K562 (cell line): ENCODE measurements around the gene SLC13A4. TPM values are rescaled to one million over a fixed set of nuclear protein-coding genes. Genes with fewer than 3 reads are reported as not detected.

Experiments
- ATAC-seq: fragments of 200-7000 bp; cut with Tn5 transposase; 3 replicates; pipeline ENCODE4 v1.9.1; 2020; ENCODE audit warnings: moderate library complexity
- BruUV-seq: library from RNA; stranded (reverse); fragments of 400-500 nt; replicated peaks from 2 replicates; lab custom pipeline; 2021; lab: Mats Ljungman, UMichigan
- CTCF ChIA-PET: fragments of 300-600 bp; formaldehyde crosslinking; extraction: SDS; loops from one replicate; lab custom pipeline; 2021; ENCODE audit warnings: low intra/inter-chr PET ratio; lab: Yijun Ruan, JAX
- POLR2A ChIA-PET: fragments of 300-600, 350-650 bp; sonication (Branson Sonifier 250); formaldehyde crosslinking; extraction: SDS; loops from one replicate; lab custom pipeline; 2021; ENCODE audit warnings: antibody characterized with exemption, inconsistent platforms; lab: Yijun Ruan, JAX
- DNase-seq, 4 experiments: peaks; one replicate each; pipeline versions ENCODE4 v3.0.0 to v3.0.0-alpha.2; 2011 to 2018; ENCODE audit warnings: low spot score in 3 of 4, mixed read lengths in 3 of 4; ENCODE audit errors: extremely low read depth in 1 of 4
- FAIRE-seq: peaks from 2 replicates; lab custom pipeline; 2011; peaks lifted over from hg19 to GRCh38; lab: Jason Lieb, UNC
- H2AFZ ChIP-seq: 2 replicates; pipeline ENCODE4 v1.6.0; 2011; ENCODE audit warnings: low read depth, low read length, control low read depth, inconsistent platforms
- H3K27ac ChIP-seq: fragments of 200-600 bp; 3 replicates; pipeline ENCODE4 v1.8.0; 2011; ENCODE audit warnings: low read depth, mild to moderate bottlenecking, control low read depth, inconsistent platforms, low read length, moderate library complexity, mixed read lengths; ENCODE audit errors: extremely low read depth
- H3K27me3 ChIP-seq, 2 experiments: fragments of 300-600 bp in 1 of 2; 2 replicates in 1 of 2; 3 replicates in 1 of 2; pipeline versions ENCODE4 v1.6.0 to v1.8.0; 2011; ENCODE audit warnings: inconsistent platforms in 2 of 2, low read length in 2 of 2, mild to moderate bottlenecking in 1 of 2, mixed read lengths in 1 of 2, moderate library complexity in 1 of 2; ENCODE audit not compliant: control insufficient read depth in 2 of 2, insufficient read depth in 2 of 2
- H3K36me3 ChIP-seq: fragments of 300-600 bp; 3 replicates; pipeline ENCODE4 v1.8.0; 2011; ENCODE audit warnings: mild to moderate bottlenecking, low read length, inconsistent platforms; ENCODE audit not compliant: control insufficient read depth, insufficient read depth
- H3K4me1 ChIP-seq, 2 experiments: fragments of 200-600 bp in 1 of 2; replicated peaks in 1 of 2; 2 replicates in 1 of 2; 3 replicates in 1 of 2; pipeline versions ENCODE4 v1.5.1 to v1.8.0; 2011; ENCODE audit warnings: inconsistent platforms in 2 of 2, low read length in 2 of 2, mild to moderate bottlenecking in 1 of 2, mixed read lengths in 1 of 2, moderate library complexity in 1 of 2; ENCODE audit not compliant: control insufficient read depth in 2 of 2, insufficient read depth in 2 of 2
- H3K4me2 ChIP-seq: 2 replicates; pipeline ENCODE4 v1.6.1; 2011; ENCODE audit warnings: low read length, control low read depth, inconsistent platforms, mixed read lengths; ENCODE audit not compliant: insufficient read depth
- H3K4me3 ChIP-seq: fragments of 200-600 bp; sonication (generic), shearing (Covaris generic); 2 replicates; pipeline ENCODE4 v1.5.1; 2016; ENCODE audit warnings: control low read depth, inconsistent platforms
- H3K79me2 ChIP-seq: fragments of 200-600 bp; 3 replicates; pipeline ENCODE4 v1.8.0; 2011; ENCODE audit warnings: low read length, inconsistent platforms; ENCODE audit not compliant: control insufficient read depth, insufficient read depth
- H3K9ac ChIP-seq, 2 experiments: 2 replicates each; pipeline versions ENCODE4 v1.6.0 to v1.6.1; 2011; ENCODE audit warnings: low read depth in 2 of 2, low read length in 2 of 2, control low read depth in 1 of 2, inconsistent platforms in 1 of 2, mild to moderate bottlenecking in 1 of 2, mixed read lengths in 1 of 2; ENCODE audit not compliant: insufficient read depth in 1 of 2
- H3K9me1 ChIP-seq: one replicate; pipeline ENCODE4 v1.6.0; 2011; ENCODE audit warnings: inconsistent platforms, mild to moderate bottlenecking, low read length, moderate library complexity; ENCODE audit not compliant: control insufficient read depth, insufficient read depth
- H3K9me3 ChIP-seq: replicated peaks from 2 replicates; pipeline ENCODE4 v1.5.1; 2011; ENCODE audit warnings: low read depth, low read length, inconsistent platforms; ENCODE audit not compliant: control insufficient read depth, insufficient read depth
- H4K20me1 ChIP-seq: replicated peaks from 2 replicates; pipeline ENCODE4 v1.6.1; 2011; ENCODE audit warnings: low read length, inconsistent platforms, mixed read lengths; ENCODE audit not compliant: control insufficient read depth, insufficient read depth
- PCBP2 ChIP-seq: fragments of 200-400 bp; formaldehyde crosslinking; IDR thresholded peaks from 2 replicates; pipeline ENCODE4 v1.6.1; 2018; ENCODE audit warnings: low read length, low read depth, mild to moderate bottlenecking, moderate library complexity; ENCODE audit not compliant: poor library complexity, severe bottlenecking
- ZNF740 ChIP-seq, 3 experiments: fragments of 200-800 bp in 1 of 3; sonication (Bioruptor generic) in 1 of 3; sonication (generic) in 1 of 3; formaldehyde crosslinking in 1 of 3; IDR thresholded peaks; 2 replicates each; pipeline versions ENCODE4 v1.6.1 to v1.8.0; 2016 to 2022; ENCODE audit warnings: mild to moderate bottlenecking in 2 of 3, missing compliant biosample characterization in 2 of 3, missing genetic modification characterization in 2 of 3, missing genetic modification reagents in 1 of 3
- whole genome bisulfite sequencing: fragments of 100-300 bp; shearing (Covaris generic); methylation state at CpG from one replicate; pipeline ENCODE4 v1.1.6; 2016; ENCODE audit warnings: low coverage, mixed read lengths; ENCODE audit not compliant: insufficient coverage; ENCODE audit errors: missing lambda C conversion rate; 5-methylcytosine and 5-hydroxymethylcytosine counted together
- in situ Hi-C: fragments of 300-500 bp; cut with MboI; formaldehyde crosslinking; loops from 4 replicates; pipeline ENCODE4 v1.15.0; 2018; ENCODE audit warnings: inconsistent platforms, mixed read lengths
- intact Hi-C: fragments of 100-400 bp; cut with micrococcal nuclease; formaldehyde crosslinking; loops from 2 replicates; pipeline ENCODE4 v1.14.2; 2022
- polyA plus RNA-seq, 8 experiments: library from polyadenylated mRNA; depleted of rRNA in 4 of 8; stranded (reverse) in 5 of 8; unstranded in 3 of 8; fragments of >200 nt; fragmentation: Nextera tagmentation in 2 of 8; fragmentation: Illumina TruSeq in 1 of 8; extraction: Ambion mirVana in 2 of 8; extraction: Trizol in 1 of 8; gene quantifications; 2 replicates each; pipeline versions ENCODE4 v1.2.1 to v1.2.3, GENCODE V29; 2011 to 2014; ENCODE audit warnings: inconsistent platforms in 1 of 8, missing spikeins in 1 of 8
- total RNA-seq, 7 experiments: library from RNA; depleted of rRNA in 6 of 7; stranded (reverse); fragments of >200 nt in 6 of 7; fragmentation: Illumina TruSeq in 2 of 7; extraction: Trizol in 2 of 7; gene quantifications; 2 replicates each; pipeline versions ENCODE4 v1.2.1 to v1.2.3, GENCODE V29; 2011 to 2021; ENCODE audit warnings: low replicate concordance in 1 of 7

SLC13A4 gene
- total and polyA plus RNA-seq, 9 of the 15 experiments (the other 6 are each of a cell fraction or from before 2014, with no cell fraction given): 0.11 to 1.0 (median 0.36) TPM

- TF ChIP-seq ZNF740 (CRISPR knock-in tag; IDR thresholded peaks at IDR 0.05) (no peak), ZNF740 (tag; IDR thresholded peaks at IDR 0.05) (no peak), PCBP2 (peak; percentile 94)
- Histone ChIP-seq H3K9ac (no peak overlapping the region), H4K20me1 (peaks cover 6% of the 10 kb centered on the region; the same call in 1 of the 2 replicates), H3K4me3 (no peak overlapping the region), H3K4me2 (no peak overlapping the region), H3K79me2 (no peaks in the 10 kb centered on the region), H3K9me3 (no peaks in the 10 kb centered on the region), H3K9me1 (no peaks in the 10 kb centered on the region), H3K4me1 (peaks cover 9 to 10% of the 10 kb centered on the region in 2 experiments; a peak in 3 of 5 replicates), H2AFZ (no peak overlapping the region), H3K27me3 (no peaks in the 10 kb centered on the region), H3K27ac (no peak overlapping the region), H3K36me3 (peaks cover 71% of the 10 kb centered on the region)
- ChIA-PET POLR2A (no interaction called here), CTCF (interaction anchor here (4.8 kb wide), 1 partner anchor 366 kb away, joined by 51 read pairs; no protein-coding TSS in a partner anchor)
- ATAC-seq: no peak
- in situ Hi-C loops (loop anchor here (10.0 kb wide), 1 partner anchor 363 kb away; no protein-coding TSS in a partner anchor), intact Hi-C loops (loop anchor here (5.0 to 10.0 kb wide), 2 partner anchors 135 to 233 kb away; partner anchors contain the start of gene CNOT4)
- no TSS peak for BruUV-seq
- DNase-seq: no peak
- no peak for FAIRE-seq
- WGBS: 100% methylated on average over 1 of the region's 1 CpG
Measured at GRCh38 chr7:135647755-135648154, 80.2 kb downstream of the SLC13A4 start.
